ENCODE measurements around the gene TEX52.

DNA sequence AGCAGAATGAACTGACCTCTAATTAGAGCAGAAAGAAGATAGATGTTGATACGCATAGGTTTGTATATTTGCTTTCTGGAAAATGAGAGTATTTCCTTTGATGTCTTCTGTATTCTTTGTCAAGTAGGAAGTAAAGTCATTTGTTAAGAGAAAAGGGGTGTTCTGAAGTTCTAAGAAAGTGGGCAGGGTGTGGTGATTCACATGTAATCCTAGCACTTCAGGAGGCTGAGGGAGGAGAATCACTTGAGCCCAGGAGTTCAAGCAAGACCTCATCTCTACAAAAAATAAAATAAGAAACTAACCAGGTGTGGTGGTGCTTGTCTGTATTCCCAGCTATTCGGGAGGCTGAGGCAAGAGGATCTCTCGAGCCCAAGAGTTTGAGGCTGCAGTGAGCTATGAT lies 23.0 kb upstream of the TEX52 start:
- TF ChIP-seq, protein P1, sequence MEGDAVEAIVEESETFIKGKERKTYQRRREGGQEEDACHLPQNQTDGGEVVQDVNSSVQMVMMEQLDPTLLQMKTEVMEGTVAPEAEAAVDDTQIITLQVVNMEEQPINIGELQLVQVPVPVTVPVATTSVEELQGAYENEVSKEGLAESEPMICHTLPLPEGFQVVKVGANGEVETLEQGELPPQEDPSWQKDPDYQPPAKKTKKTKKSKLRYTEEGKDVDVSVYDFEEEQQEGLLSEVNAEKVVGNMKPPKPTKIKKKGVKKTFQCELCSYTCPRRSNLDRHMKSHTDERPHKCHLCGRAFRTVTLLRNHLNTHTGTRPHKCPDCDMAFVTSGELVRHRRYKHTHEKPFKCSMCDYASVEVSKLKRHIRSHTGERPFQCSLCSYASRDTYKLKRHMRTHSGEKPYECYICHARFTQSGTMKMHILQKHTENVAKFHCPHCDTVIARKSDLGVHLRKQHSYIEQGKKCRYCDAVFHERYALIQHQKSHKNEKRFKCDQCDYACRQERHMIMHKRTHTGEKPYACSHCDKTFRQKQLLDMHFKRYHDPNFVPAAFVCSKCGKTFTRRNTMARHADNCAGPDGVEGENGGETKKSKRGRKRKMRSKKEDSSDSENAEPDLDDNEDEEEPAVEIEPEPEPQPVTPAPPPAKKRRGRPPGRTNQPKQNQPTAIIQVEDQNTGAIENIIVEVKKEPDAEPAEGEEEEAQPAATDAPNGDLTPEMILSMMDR (IDR thresholded peaks at IDR 0.05; ENCODE audit: poor library complexity, severe bottlenecking) = no peak
- no peak for TF ChIP-seq RAD21 (conservative IDR thresholded peaks at IDR 0.05)
- TF ChIP-seq TAF1 (IDR thresholded peaks at IDR 0.05; ENCODE audit: low read depth) = no peak
- no peak for TF ChIP-seq POLR2AphosphoS5 (IDR thresholded peaks at IDR 0.05)
